Measurements from ENCODE around the gene SMARCAD1.
A peak's percentile ranks its signal among the peaks of the same experiment; 100 is the strongest.

The SMARCAD1 gene

GRCh38 chr4:94207469-94208224 lies at the start of gene SMARCAD1:
Gene SMARCAD1 (plus strand): TSS chr4:94207865. CDS start chr4:94208395, 530 bp downstream.
- peak; percentile 69 to 75 for DNase-seq (ENCODE audit: low read depth in 2 of 2)

- no peak for DNase-seq (ENCODE audit: low read depth in 2 of 2)
These were observed 48.8 kb upstream of the SMARCAD1 start for GRCh38 chr4:94158883-94159282.

- DNase-seq (ENCODE audit: low read depth in 2 of 2), result no peak
These were observed 47.9 kb upstream of the SMARCAD1 start for GRCh38 chr4:94159790-94160189.

GRCh38 chr4:94160774-94161173 lies 46.9 kb upstream of the SMARCAD1 start:
- no peak for DNase-seq (ENCODE audit: low read depth in 2 of 2)

- DNase-seq (ENCODE audit: low read depth in 2 of 2), result no peak
These were observed 42.4 kb upstream of the SMARCAD1 start for GRCh38 chr4:94165256-94165655.

GRCh38 chr4:94168321-94168720 lies 39.3 kb upstream of the SMARCAD1 start:
- no peak for DNase-seq (ENCODE audit: low read depth in 2 of 2)

GRCh38 chr4:94169803-94170372 lies 37.8 kb upstream of the SMARCAD1 start:
- no peak for DNase-seq (ENCODE audit: low read depth in 2 of 2)

GRCh38 chr4:94171616-94172015 lies 36.0 kb upstream of the SMARCAD1 start:
- DNase-seq (ENCODE audit: low read depth in 2 of 2), result no peak

GRCh38 chr4:94175553-94176261 lies 32.0 kb upstream of the SMARCAD1 start:
- DNase-seq (ENCODE audit: low read depth in 2 of 2), result no peak

GRCh38 chr4:94177822-94178221 lies 29.8 kb upstream of the SMARCAD1 start:
- no peak for DNase-seq (ENCODE audit: low read depth in 2 of 2)

GRCh38 chr4:94181815-94182214 lies 25.9 kb upstream of the SMARCAD1 start:
- DNase-seq (ENCODE audit: low read depth in 2 of 2), result no peak

GRCh38 chr4:94202769-94203168 lies 4.9 kb upstream of the SMARCAD1 start:
- no peak for DNase-seq (ENCODE audit: low read depth in 2 of 2)

GRCh38 chr4:94208266-94208665 lies 601 bp downstream of the SMARCAD1 start:
- no peak for DNase-seq (ENCODE audit: low read depth in 2 of 2)

GRCh38 chr4:94208918-94209317 lies 1.3 kb downstream of the SMARCAD1 start:
- no peak for DNase-seq (ENCODE audit: low read depth in 2 of 2)

GRCh38 chr4:94211861-94212260 lies 4.2 kb downstream of the SMARCAD1 start:
- no peak for DNase-seq (ENCODE audit: low read depth in 2 of 2)

- DNase-seq (ENCODE audit: low read depth in 2 of 2), result no peak
These were observed 7.1 kb downstream of the SMARCAD1 start for GRCh38 chr4:94214703-94215319.

GRCh38 chr4:94216394-94216793 lies 8.7 kb downstream of the SMARCAD1 start:
- DNase-seq (ENCODE audit: low read depth in 2 of 2), result no peak

GRCh38 chr4:94219402-94219801 lies 11.7 kb downstream of the SMARCAD1 start:
- DNase-seq (ENCODE audit: low read depth in 2 of 2), result no peak

- no peak for DNase-seq (ENCODE audit: low read depth in 2 of 2)
These were observed 14.3 kb downstream of the SMARCAD1 start for GRCh38 chr4:94221916-94222315.

- no peak for DNase-seq (ENCODE audit: low read depth in 2 of 2)
These were observed 17.8 kb downstream of the SMARCAD1 start for GRCh38 chr4:94225449-94225848.

GRCh38 chr4:94226763-94227162 lies 19.1 kb downstream of the SMARCAD1 start:
- DNase-seq (ENCODE audit: low read depth in 2 of 2), result no peak

- no peak for DNase-seq (ENCODE audit: low read depth in 2 of 2)
These were observed 21.0 kb downstream of the SMARCAD1 start for GRCh38 chr4:94228493-94229216.
